Umbilical cord (tissue), 2 donors: Measurements from ENCODE around the gene HNF1B. TPM values are rescaled to one million over a fixed set of nuclear protein-coding genes. Genes with fewer than 3 reads are reported as not detected.

Experiments used
- DNase-seq: peaks from one replicate; pipeline ENCODE4 v3.0.0-alpha.2; 2015; ENCODE audit warnings: low spot score
- total RNA-seq: library from RNA; depleted of rRNA; stranded (reverse); fragments of >200 nt; gene quantifications from one replicate; pipeline ENCODE4 v1.2.3, GENCODE V29; 2014; ENCODE audit warnings: low replicate concordance; ENCODE audit not compliant: insufficient read depth

Gene HNF1B
- total RNA-seq, 1 donor from 2014 or later, result 0.72 TPM

- DNase-seq, result peak; percentile 27
Observed at GRCh38 chr17:37762666-37763065, 17.8 kb upstream of the HNF1B start.

- DNase-seq, result no peak
Observed at GRCh38 chr17:37761961-37762360, 17.1 kb upstream of the HNF1B start.

GRCh38 chr17:37761059-37761458, 16.2 kb upstream of the HNF1B start:
- no peak for DNase-seq

GRCh38 chr17:37759014-37759637, 14.3 kb upstream of the HNF1B start:
- DNase-seq, result no peak

GRCh38 chr17:37756051-37756450, 11.2 kb upstream of the HNF1B start:
- DNase-seq, result no peak

- no peak for DNase-seq
Observed at GRCh38 chr17:37755455-37755854, 10.6 kb upstream of the HNF1B start.

GRCh38 chr17:37754363-37754762, 9.5 kb upstream of the HNF1B start:
- no peak for DNase-seq

GRCh38 chr17:37752482-37752881, 7.6 kb upstream of the HNF1B start:
- DNase-seq, result no peak

GRCh38 chr17:37750768-37751475, 6.1 kb upstream of the HNF1B start:
- no peak for DNase-seq

- no peak for DNase-seq
Observed at GRCh38 chr17:37750292-37750691, 5.4 kb upstream of the HNF1B start.

- no peak for DNase-seq
Observed at GRCh38 chr17:37747222-37747621, 2.4 kb upstream of the HNF1B start.

GRCh38 chr17:37746617-37747016, 1.8 kb upstream of the HNF1B start:
- no peak for DNase-seq

GRCh38 chr17:37745801-37746426, 1.1 kb upstream of the HNF1B start:
- DNase-seq, result no peak

GRCh38 chr17:37744633-37744927, 279 bp downstream of the HNF1B start:
- no peak for DNase-seq

GRCh38 chr17:37743875-37744632, 805 bp downstream of the HNF1B start:
- no peak for DNase-seq

GRCh38 chr17:37743612-37743874, 1.3 kb downstream of the HNF1B start:
- no peak for DNase-seq

- no peak for DNase-seq
Observed at GRCh38 chr17:37742762-37743611, 1.9 kb downstream of the HNF1B start.

- peak; percentile 28 for DNase-seq
Observed at GRCh38 chr17:37742116-37742761, 2.6 kb downstream of the HNF1B start.

GRCh38 chr17:37741341-37742115, 3.3 kb downstream of the HNF1B start:
- DNase-seq, result peak; percentile 13

GRCh38 chr17:37740915-37741314, 3.9 kb downstream of the HNF1B start:
- DNase-seq, result no peak

GRCh38 chr17:37737971-37738370, 6.9 kb downstream of the HNF1B start:
- no peak for DNase-seq
